HG02759 (cell line): ENCODE data around the gene SLC25A25.

Source experiments
- ATAC-seq: cut with Tn5 transposase; IDR thresholded peaks from one replicate; pipeline ENCODE4 v1.9.1; 2021; ENCODE audit warnings: mild to moderate bottlenecking, moderate library complexity; ENCODE audit not compliant: unreplicated experiment

SLC25A25 gene

GRCh38 chr9:128143525-128144238, 75.7 kb downstream of the SLC25A25 start:
- no peak for ATAC-seq

- no peak for ATAC-seq
Measured at GRCh38 chr9:128144239-128145181, 76.5 kb downstream of the SLC25A25 start.

- no peak for ATAC-seq
Measured at GRCh38 chr9:128145536-128145935, 77.5 kb downstream of the SLC25A25 start.

- no peak for ATAC-seq
Measured at GRCh38 chr9:128145951-128146351, 77.9 kb downstream of the SLC25A25 start.

- no peak for ATAC-seq
Measured at GRCh38 chr9:128146591-128147120, 78.6 kb downstream of the SLC25A25 start.

GRCh38 chr9:128148509-128149000, 80.5 kb downstream of the SLC25A25 start:
- ATAC-seq = no peak

- no peak for ATAC-seq
Measured at GRCh38 chr9:128149001-128149701, 81.1 kb downstream of the SLC25A25 start, which contains the start of gene LCN2. Gene LCN2, plus strand, starts transcription at chr9:128149453. Its CDS starts 73 bp downstream, at chr9:128149526.

- no peak for ATAC-seq
Measured at GRCh38 chr9:128149951-128150593, 82.0 kb downstream of the SLC25A25 start.

GRCh38 chr9:128150594-128151308, 82.7 kb downstream of the SLC25A25 start:
- no peak for ATAC-seq

- ATAC-seq = no peak
Measured at GRCh38 chr9:128151309-128152132, 83.5 kb downstream of the SLC25A25 start.

- no peak for ATAC-seq
Measured at GRCh38 chr9:128152133-128153059, 84.4 kb downstream of the SLC25A25 start.

- ATAC-seq = no peak
Measured at GRCh38 chr9:128153060-128153946, 85.3 kb downstream of the SLC25A25 start.

GRCh38 chr9:128153947-128154695, 86.1 kb downstream of the SLC25A25 start:
- no peak for ATAC-seq

- no peak for ATAC-seq
Measured at GRCh38 chr9:128155736-128156500, 87.9 kb downstream of the SLC25A25 start.
